ENCODE results near the gene GHR. TPM values are rescaled to one million over a fixed set of nuclear protein-coding genes. Genes with fewer than 3 reads are reported as not detected.

Gene GHR
- polyA plus RNA-seq: 10.5 TPM
- long read RNA-seq, donor 1, full-length matches to known transcripts: 2 of 2 reads
- long read RNA-seq, donor 1, partial matches to known transcripts: 0 of 2 reads
- long read RNA-seq, donor 1, other reads (novel, unspliced or antisense): 0 of 2 reads
- long read RNA-seq, donor 2, full-length matches to known transcripts: 1 of 1 reads
- long read RNA-seq, donor 2, partial matches to known transcripts: 0 of 1 reads
- long read RNA-seq, donor 2, other reads (novel, unspliced or antisense): 0 of 1 reads
- long read RNA-seq, donor 3, full-length matches to known transcripts: 2 of 2 reads
- long read RNA-seq, donor 3, partial matches to known transcripts: 0 of 2 reads
- long read RNA-seq, donor 3, other reads (novel, unspliced or antisense): 0 of 2 reads
- long read RNA-seq, donor 4: 0 reads
- long read RNA-seq, donor 5, full-length matches to known transcripts: 2 of 2 reads
- long read RNA-seq, donor 5, partial matches to known transcripts: 0 of 2 reads
- long read RNA-seq, donor 5, other reads (novel, unspliced or antisense): 0 of 2 reads
- long read RNA-seq, donor 6, full-length matches to known transcripts: 3 of 3 reads
- long read RNA-seq, donor 6, partial matches to known transcripts: 0 of 3 reads
- long read RNA-seq, donor 6, other reads (novel, unspliced or antisense): 0 of 3 reads
- long read RNA-seq, donor 7, full-length matches to known transcripts: 2 of 2 reads
- long read RNA-seq, donor 7, partial matches to known transcripts: 0 of 2 reads
- long read RNA-seq, donor 7, other reads (novel, unspliced or antisense): 0 of 2 reads
- long read RNA-seq, donor 8, full-length matches to known transcripts: 2 of 10 reads
- long read RNA-seq, donor 8, partial matches to known transcripts: 8 of 10 reads
- long read RNA-seq, donor 8, other reads (novel, unspliced or antisense): 0 of 10 reads
- long read RNA-seq, donor 9: 0 reads
- long read RNA-seq, donor 10, full-length matches to known transcripts: 2 of 2 reads
- long read RNA-seq, donor 10, partial matches to known transcripts: 0 of 2 reads
- long read RNA-seq, donor 10, other reads (novel, unspliced or antisense): 0 of 2 reads
- long read RNA-seq, donor 11, full-length matches to known transcripts: 5 of 5 reads
- long read RNA-seq, donor 11, partial matches to known transcripts: 0 of 5 reads
- long read RNA-seq, donor 11, other reads (novel, unspliced or antisense): 0 of 5 reads

DNA sequence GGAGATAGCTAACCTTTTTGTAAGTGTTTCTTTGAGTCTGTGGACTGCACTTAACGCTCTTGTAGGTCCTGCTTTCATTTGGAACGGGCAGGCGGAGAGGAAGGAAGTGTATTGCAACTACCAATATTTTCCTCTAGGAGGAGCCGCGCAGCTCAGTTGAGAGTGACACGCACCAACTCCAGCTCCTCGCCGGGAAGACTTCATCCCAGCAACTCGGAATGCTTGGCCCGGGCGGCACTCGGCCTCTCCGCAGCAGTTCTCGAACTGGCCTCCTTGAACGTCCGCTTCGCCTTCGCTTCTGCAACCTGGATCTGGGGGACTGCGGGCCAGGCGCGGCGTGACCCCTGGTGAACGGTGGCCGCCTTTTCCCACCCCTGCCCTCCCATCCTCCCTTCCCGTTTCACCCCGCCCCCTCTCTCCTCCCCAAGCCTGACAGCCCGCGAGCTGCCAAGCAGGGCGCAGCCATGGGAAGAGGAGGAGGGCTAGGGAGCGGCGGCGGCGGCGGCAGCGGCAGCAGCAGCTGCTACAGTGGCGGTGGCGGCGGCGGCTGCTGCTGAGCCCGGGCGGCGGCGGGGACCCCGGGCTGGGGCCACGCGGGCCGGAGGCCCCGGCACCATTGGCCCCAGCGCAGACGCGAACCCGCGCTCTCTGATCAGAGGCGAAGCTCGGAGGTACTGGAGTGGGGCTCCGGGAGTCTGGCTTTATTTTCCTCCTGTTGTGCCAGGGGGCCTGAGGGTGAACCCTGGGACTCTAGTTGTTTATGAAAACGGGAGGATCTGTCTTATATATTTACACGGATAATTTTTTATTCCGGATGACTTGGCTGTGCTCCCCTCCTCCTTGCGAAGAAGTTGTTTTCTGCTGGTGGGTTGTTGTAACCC is at the start of gene GHR:
GHR (plus strand) TSS at position 155 of the 881 bp plus-strand sequence. CDS start 142,436 bp downstream, outside the sequence.
- Histone ChIP-seq H3K9me3 (ENCODE audit: control insufficient read depth, low read depth, low read length) (no peaks in the 10 kb centered on the region), H3K27ac (ENCODE audit: low read length) (peak within 1 kb of the TSS; percentile 35), H3K4me1 (ENCODE audit: control insufficient read depth, insufficient read depth, low read length) (peaks cover 3% of the 10 kb centered on the region), H3K36me3 (ENCODE audit: control insufficient read depth, insufficient read depth, low read length) (no peaks in the 10 kb centered on the region), H3K27me3 (ENCODE audit: control insufficient read depth, insufficient read depth, low read length) (no peaks in the 10 kb centered on the region), H3K4me3 (ENCODE audit: low read length) (peak within 1 kb of the TSS; percentile 66)
- DNase-seq: peak; percentile 83 to 91
- 0% methylated on average over 1 of the region's 60 CpGs for WGBS (ENCODE audit: insufficient coverage, low lambda C conversion rate)

GRCh38 chr5:42374679-42375273 is 48.5 kb upstream of the GHR start:
- Histone ChIP-seq H3K4me1 (ENCODE audit: control insufficient read depth, insufficient read depth, low read length) (no peaks in the 10 kb centered on the region), H3K27me3 (ENCODE audit: control insufficient read depth, insufficient read depth, low read length) (no peaks in the 10 kb centered on the region), H3K4me3 (ENCODE audit: low read length) (no peak overlapping the region), H3K9me3 (ENCODE audit: control insufficient read depth, low read depth, low read length) (no peaks in the 10 kb centered on the region), H3K27ac (ENCODE audit: low read length) (no peak overlapping the region), H3K36me3 (ENCODE audit: control insufficient read depth, insufficient read depth, low read length) (no peaks in the 10 kb centered on the region)
- 80% methylated on average over 1 of the region's 5 CpGs for WGBS (ENCODE audit: insufficient coverage, low lambda C conversion rate)
- no peak for DNase-seq

DNA sequence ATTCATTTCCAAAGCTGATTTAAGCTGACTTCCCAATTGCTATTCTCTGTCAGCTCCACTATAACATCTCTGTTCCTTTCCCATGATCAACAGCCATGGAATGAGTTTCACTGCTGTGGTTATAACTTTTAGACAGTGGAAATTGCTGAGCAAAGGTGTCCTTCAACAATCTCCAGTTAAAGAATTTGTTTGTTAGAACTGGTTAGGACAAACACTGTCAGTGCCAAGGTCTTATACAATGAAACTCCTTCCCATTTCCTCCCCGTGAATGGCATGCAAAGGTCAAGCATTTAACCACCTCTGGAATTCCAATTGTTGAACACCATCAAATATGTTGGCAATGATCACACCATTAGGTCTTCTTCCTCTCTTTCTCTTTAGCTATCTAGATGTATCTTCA is 45.7 kb upstream of the GHR start:
- Histone ChIP-seq H3K27me3 (ENCODE audit: control insufficient read depth, insufficient read depth, low read length) (no peaks in the 10 kb centered on the region), H3K27ac (ENCODE audit: low read length) (no peak overlapping the region), H3K4me3 (ENCODE audit: low read length) (no peak overlapping the region), H3K4me1 (ENCODE audit: control insufficient read depth, insufficient read depth, low read length) (no peaks in the 10 kb centered on the region), H3K9me3 (ENCODE audit: control insufficient read depth, low read depth, low read length) (no peaks in the 10 kb centered on the region), H3K36me3 (ENCODE audit: control insufficient read depth, insufficient read depth, low read length) (no peaks in the 10 kb centered on the region)
- no peak for DNase-seq
- WGBS (ENCODE audit: insufficient coverage, low lambda C conversion rate): no CpG with 5 or more reads among the region's 1 CpG

DNA sequence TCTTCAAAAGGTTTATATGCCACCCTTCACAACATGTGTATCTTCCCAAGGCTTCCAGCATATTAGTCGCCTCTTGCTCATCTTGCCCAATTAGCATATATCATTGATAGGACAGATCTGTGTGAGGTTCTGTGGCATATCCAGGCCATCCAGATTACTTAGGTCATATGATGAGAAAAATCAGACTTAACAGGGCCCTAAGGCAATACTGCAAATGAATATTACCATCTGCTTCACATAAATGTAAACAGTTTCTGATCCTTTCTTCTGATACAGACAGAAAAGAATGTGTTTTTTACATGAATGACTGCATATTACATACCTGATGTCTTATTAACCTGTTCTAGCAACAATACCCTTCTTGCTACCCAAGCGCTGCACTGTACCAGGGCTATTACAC is 41.3 kb upstream of the GHR start:
- no peak overlapping the region for H3K4me3 ChIP-seq (ENCODE audit: low read length)
- H3K4me1 ChIP-seq (ENCODE audit: control insufficient read depth, insufficient read depth, low read length): no peaks in the 10 kb centered on the region
- 100% methylated on average over 2 of the region's 2 CpGs for whole genome bisulfite sequencing (ENCODE audit: insufficient coverage, low lambda C conversion rate)
- no peaks in the 10 kb centered on the region for H3K36me3 ChIP-seq (ENCODE audit: control insufficient read depth, insufficient read depth, low read length)
- DNase-seq: no peak
- H3K27ac ChIP-seq (ENCODE audit: low read length): no peak overlapping the region
- H3K9me3 ChIP-seq (ENCODE audit: control insufficient read depth, low read depth, low read length): no peaks in the 10 kb centered on the region
- H3K27me3 ChIP-seq (ENCODE audit: control insufficient read depth, insufficient read depth, low read length): no peaks in the 10 kb centered on the region

DNA sequence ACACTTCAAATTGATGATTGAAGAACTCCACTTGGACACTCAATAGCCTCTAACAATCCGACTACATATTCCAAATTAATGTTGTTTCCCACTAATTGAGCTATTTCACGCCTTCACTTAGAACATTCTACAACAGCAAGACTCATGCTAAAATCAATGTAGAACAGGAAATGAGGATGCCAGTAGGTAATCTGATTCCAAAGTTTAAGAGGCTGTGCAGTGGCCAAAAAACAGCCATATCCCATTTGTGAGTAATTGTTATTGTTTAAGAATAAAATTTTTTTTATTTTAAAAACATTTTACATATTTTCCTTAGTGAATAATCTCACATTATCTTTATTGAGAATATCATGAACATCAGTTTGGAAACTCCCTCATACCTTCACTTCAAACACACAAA is 35.7 kb upstream of the GHR start:
- no peaks in the 10 kb centered on the region for H3K4me1 ChIP-seq (ENCODE audit: control insufficient read depth, insufficient read depth, low read length)
- no peaks in the 10 kb centered on the region for H3K9me3 ChIP-seq (ENCODE audit: control insufficient read depth, low read depth, low read length)
- no peaks in the 10 kb centered on the region for H3K27me3 ChIP-seq (ENCODE audit: control insufficient read depth, insufficient read depth, low read length)
- H3K27ac ChIP-seq (ENCODE audit: low read length): no peak overlapping the region
- no CpG with 5 or more reads among the region's 2 CpGs for WGBS (ENCODE audit: insufficient coverage, low lambda C conversion rate)
- no peaks in the 10 kb centered on the region for H3K36me3 ChIP-seq (ENCODE audit: control insufficient read depth, insufficient read depth, low read length)
- no peak for DNase-seq
- H3K4me3 ChIP-seq (ENCODE audit: low read length): no peak overlapping the region

DNA sequence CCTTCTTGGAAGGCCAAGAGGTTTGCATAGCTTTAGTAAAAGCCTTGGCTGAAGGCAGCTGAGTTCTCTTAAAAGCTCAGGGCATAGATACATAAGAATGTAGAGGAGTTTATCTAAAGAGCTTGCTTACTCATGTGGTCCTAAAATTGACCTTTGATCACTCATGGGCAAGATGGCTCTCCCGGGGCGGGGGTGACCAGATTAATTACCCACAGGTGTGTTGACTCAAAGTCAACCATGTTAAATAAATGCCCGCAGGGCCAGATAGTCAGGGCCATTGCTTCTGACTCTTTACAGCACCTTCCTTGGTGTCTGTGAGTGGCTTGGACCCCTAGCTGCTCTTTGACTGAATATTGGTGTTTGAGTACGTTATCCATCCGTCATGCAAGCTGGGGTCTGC is 33.1 kb upstream of the GHR start:
- WGBS (ENCODE audit: insufficient coverage, low lambda C conversion rate): 20% methylated on average over 1 of the region's 5 CpGs
- H3K4me3 ChIP-seq (ENCODE audit: low read length): no peak overlapping the region
- no peaks in the 10 kb centered on the region for H3K4me1 ChIP-seq (ENCODE audit: control insufficient read depth, insufficient read depth, low read length)
- no peaks in the 10 kb centered on the region for H3K27me3 ChIP-seq (ENCODE audit: control insufficient read depth, insufficient read depth, low read length)
- no peaks in the 10 kb centered on the region for H3K36me3 ChIP-seq (ENCODE audit: control insufficient read depth, insufficient read depth, low read length)
- no peak overlapping the region for H3K27ac ChIP-seq (ENCODE audit: low read length)
- peaks cover 3% of the 10 kb centered on the region for H3K9me3 ChIP-seq (ENCODE audit: control insufficient read depth, low read depth, low read length)
- peak in 1 of 2 donors; percentile 14 for DNase-seq

- peaks cover 3% of the 10 kb centered on the region for H3K9me3 ChIP-seq (ENCODE audit: control insufficient read depth, low read depth, low read length)
- DNase-seq: no peak
- WGBS (ENCODE audit: insufficient coverage, low lambda C conversion rate): no CpG with 5 or more reads among the region's 2 CpGs
- H3K27me3 ChIP-seq (ENCODE audit: control insufficient read depth, insufficient read depth, low read length): no peaks in the 10 kb centered on the region
- no peaks in the 10 kb centered on the region for H3K4me1 ChIP-seq (ENCODE audit: control insufficient read depth, insufficient read depth, low read length)
- no peaks in the 10 kb centered on the region for H3K36me3 ChIP-seq (ENCODE audit: control insufficient read depth, insufficient read depth, low read length)
- H3K4me3 ChIP-seq (ENCODE audit: low read length): no peak overlapping the region
- H3K27ac ChIP-seq (ENCODE audit: low read length): no peak overlapping the region
Observed at GRCh38 chr5:42392917-42393316, 30.3 kb upstream of the GHR start.

- no peaks in the 10 kb centered on the region for H3K36me3 ChIP-seq (ENCODE audit: control insufficient read depth, insufficient read depth, low read length)
- H3K4me3 ChIP-seq (ENCODE audit: low read length): no peak overlapping the region
- peaks cover 3% of the 10 kb centered on the region for H3K9me3 ChIP-seq (ENCODE audit: control insufficient read depth, low read depth, low read length)
- no peak overlapping the region for H3K27ac ChIP-seq (ENCODE audit: low read length)
- H3K27me3 ChIP-seq (ENCODE audit: control insufficient read depth, insufficient read depth, low read length): no peaks in the 10 kb centered on the region
- H3K4me1 ChIP-seq (ENCODE audit: control insufficient read depth, insufficient read depth, low read length): no peaks in the 10 kb centered on the region
- no peak for DNase-seq
- no CpG with 5 or more reads among the region's 5 CpGs for WGBS (ENCODE audit: insufficient coverage, low lambda C conversion rate)
Observed at GRCh38 chr5:42396111-42396510, 27.1 kb upstream of the GHR start.

DNA sequence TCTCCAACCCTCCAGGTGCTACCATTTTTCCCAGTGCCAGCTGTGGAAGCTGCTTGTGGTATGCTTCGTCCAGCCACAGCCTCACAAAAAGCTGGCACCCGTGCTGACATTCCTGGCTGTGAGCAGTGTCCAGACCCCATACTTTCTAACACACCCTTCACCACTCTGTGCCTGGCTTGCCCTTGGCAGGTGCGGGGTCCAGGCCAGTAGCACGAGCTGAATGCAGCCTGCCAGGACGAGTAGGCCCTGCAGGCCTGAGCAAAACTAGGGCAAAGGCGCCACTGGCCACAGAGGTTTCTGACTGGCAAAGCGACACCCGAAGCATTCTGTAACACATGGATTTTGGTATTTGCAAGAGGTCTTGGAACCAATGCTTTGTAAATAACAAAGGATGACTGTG is 26.0 kb upstream of the GHR start:
- WGBS (ENCODE audit: insufficient coverage, low lambda C conversion rate): no CpG with 5 or more reads among the region's 8 CpGs
- Histone ChIP-seq H3K27ac (ENCODE audit: low read length) (no peak overlapping the region), H3K4me3 (ENCODE audit: low read length) (no peak overlapping the region)

More for the DNA sequence above, 26.0 kb upstream of the GHR start:
- no peaks in the 10 kb centered on the region for H3K4me1 ChIP-seq (ENCODE audit: control insufficient read depth, insufficient read depth, low read length)
- peaks cover 3% of the 10 kb centered on the region for H3K9me3 ChIP-seq (ENCODE audit: control insufficient read depth, low read depth, low read length)
- no peak for DNase-seq
- no peaks in the 10 kb centered on the region for H3K27me3 ChIP-seq (ENCODE audit: control insufficient read depth, insufficient read depth, low read length)
- H3K36me3 ChIP-seq (ENCODE audit: control insufficient read depth, insufficient read depth, low read length): no peaks in the 10 kb centered on the region
